Caco-2 (cell line): Measurements from ENCODE around the gene DAB2IP. TPM values are rescaled to one million over a fixed set of nuclear protein-coding genes. Genes with fewer than 3 reads are reported as not detected.

Source experiments
- BruUV-seq: library from RNA; stranded (reverse); fragments of 400-500 nt; replicated peaks from 2 replicates; lab custom pipeline; 2021; lab: Mats Ljungman, UMichigan
- CTCF ChIA-PET: fragments of 300-600 bp; sonication (Branson Sonifier 250); formaldehyde crosslinking; loops from one replicate; lab custom pipeline; 2022; ENCODE audit warnings: antibody characterized with exemption; lab: Charles Lee
- POLR2A ChIA-PET: fragments of 300-600 bp; sonication (Branson Sonifier 250); formaldehyde crosslinking; loops from one replicate; lab custom pipeline; 2022; ENCODE audit warnings: antibody characterized with exemption; lab: Charles Lee
- DNase-seq, 2 experiments: peaks; one replicate each; pipeline versions ENCODE4 v3.0.0 to v3.0.0-alpha.2; 2020 to 2022
- H3K27me3 ChIP-seq: replicated peaks from 2 replicates; pipeline ENCODE4 v1.6.0; 2011; ENCODE audit warnings: low read length; ENCODE audit not compliant: control insufficient read depth, insufficient read depth
- H3K36me3 ChIP-seq: 2 replicates; pipeline ENCODE4 v1.5.1; 2011; ENCODE audit warnings: low read length; ENCODE audit not compliant: control insufficient read depth, insufficient read depth
- H3K4me1 ChIP-seq: fragments of 250-450 bp; sonication (Bioruptor Pico); 2 replicates; pipeline ENCODE4 v1.5.1; 2020; ENCODE audit warnings: mild to moderate bottlenecking
- H3K4me3 ChIP-seq: 2 replicates; pipeline ENCODE4 v1.5.1; 2011; ENCODE audit warnings: low read depth, mild to moderate bottlenecking, control low read depth, low read length
- H3K9me3 ChIP-seq: fragments of 250-450 bp; sonication (Bioruptor Pico); 2 replicates; pipeline ENCODE4 v1.5.1; 2020; ENCODE audit warnings: mild to moderate bottlenecking, moderate library complexity
- H3K27ac Mint-ChIP-seq: one replicate; pipeline ENCODE4 v1.8.0; 2022; ENCODE audit warnings: mixed read lengths; ENCODE audit not compliant: unreplicated experiment
- H3K27me3 Mint-ChIP-seq: one replicate; pipeline ENCODE4 v1.8.0; 2022; ENCODE audit warnings: mixed read lengths; ENCODE audit not compliant: insufficient read depth, unreplicated experiment
- H3K36me3 Mint-ChIP-seq: one replicate; pipeline ENCODE4 v1.8.0; 2022; ENCODE audit warnings: mild to moderate bottlenecking, mixed read lengths; ENCODE audit not compliant: insufficient read depth, unreplicated experiment
- H3K4me1 Mint-ChIP-seq: one replicate; pipeline ENCODE4 v1.8.0; 2022; ENCODE audit warnings: low read depth, mixed read lengths; ENCODE audit not compliant: unreplicated experiment
- H3K4me3 Mint-ChIP-seq: one replicate; pipeline ENCODE4 v1.8.0; 2022; ENCODE audit warnings: mild to moderate bottlenecking, moderate library complexity, mixed read lengths; ENCODE audit not compliant: unreplicated experiment
- H3K9me3 Mint-ChIP-seq: one replicate; pipeline ENCODE4 v1.8.0; 2022; ENCODE audit warnings: mixed read lengths; ENCODE audit not compliant: unreplicated experiment
- CTCF ChIP-seq, 2 experiments: fragments of 200-600 bp in 1 of 2; IDR thresholded peaks; 1 replicate in 1 of 2; 2 replicates in 1 of 2; pipeline versions ENCODE4 v1.5.1 to v1.8.0; 2011 to 2022; ENCODE audit warnings: antibody characterized with exemption in 1 of 2, control low read depth in 1 of 2, inconsistent platforms in 1 of 2, low read depth in 1 of 2, low read length in 1 of 2, mild to moderate bottlenecking in 1 of 2, moderate library complexity in 1 of 2; ENCODE audit not compliant: insufficient read depth in 1 of 2, severe bottlenecking in 1 of 2, unreplicated experiment in 1 of 2
- intact Hi-C: fragments of 100-400 bp; cut with micrococcal nuclease; formaldehyde crosslinking; loops from one replicate; pipeline ENCODE4 v1.10.0; 2022; ENCODE audit not compliant: unreplicated experiment
- total RNA-seq: library from RNA; stranded (reverse); gene quantifications from 2 replicates; pipeline ENCODE4 v1.2.3, GENCODE V29; 2022

The DAB2IP gene
- total RNA-seq, 1 experiment from 2014 or later: 26.0 TPM

- no peak for DNase-seq
- Histone ChIP-seq H3K27me3 (no peaks in the 10 kb centered on the region), H3K4me3 (no peak overlapping the region), H3K36me3 (no peaks in the 10 kb centered on the region), H3K9me3 (no peaks in the 10 kb centered on the region), H3K4me1 (peaks cover 4% of the 10 kb centered on the region; the same call in 1 of the 2 replicates)
- Mint-ChIP-seq H3K9me3 (no peaks in the 10 kb centered on the region), H3K4me1 (no peaks in the 10 kb centered on the region), H3K4me3 (no peak overlapping the region), H3K27me3 (no peaks in the 10 kb centered on the region), H3K27ac (no peak overlapping the region), H3K36me3 (no peaks in the 10 kb centered on the region)
- no TSS peak for BruUV-seq
- POLR2A ChIA-PET: no interaction called here
- CTCF ChIA-PET: interaction anchor here (0.6 kb wide), 2 partner anchors 239 to 354 kb away, joined by 3 to 6 read pairs; no protein-coding TSS in a partner anchor
- TF ChIP-seq CTCF (IDR thresholded peaks at IDR 0.05; ENCODE audit: insufficient read depth in 1 of 2, low read depth in 1 of 2, low read length in 1 of 2, severe bottlenecking in 1 of 2, unreplicated experiment in 1 of 2): no peak
- intact Hi-C loops: no loop called here
Observed at GRCh38 chr9:121815084-121815483, 163.7 kb downstream of the DAB2IP start.

GRCh38 chr9:121815546-121816448 lies 164.4 kb downstream of the DAB2IP start:
- no peak for DNase-seq
- no peaks in the 10 kb centered on the region for H3K36me3 Mint-ChIP-seq
- H3K9me3 ChIP-seq: no peaks in the 10 kb centered on the region
- intact Hi-C loops: no loop called here
- H3K27ac Mint-ChIP-seq: no peak overlapping the region
- H3K4me1 Mint-ChIP-seq: no peaks in the 10 kb centered on the region
- POLR2A ChIA-PET: no interaction called here
- H3K27me3 ChIP-seq: no peaks in the 10 kb centered on the region
- H3K4me3 Mint-ChIP-seq: no peak overlapping the region
- H3K4me3 ChIP-seq: no peak overlapping the region
- no peaks in the 10 kb centered on the region for H3K9me3 Mint-ChIP-seq
- TF ChIP-seq CTCF (IDR thresholded peaks at IDR 0.05; ENCODE audit: insufficient read depth in 1 of 2, low read depth in 1 of 2, low read length in 1 of 2, severe bottlenecking in 1 of 2, unreplicated experiment in 1 of 2): no peak
- peaks cover 4% of the 10 kb centered on the region; the same call in 1 of the 2 replicates for H3K4me1 ChIP-seq
- BruUV-seq: no TSS peak
- H3K36me3 ChIP-seq: no peaks in the 10 kb centered on the region
- CTCF ChIA-PET: interaction anchor here (0.6 kb wide), 1 partner anchor 355 kb away, joined by 3 read pairs; no protein-coding TSS in a partner anchor
- no peaks in the 10 kb centered on the region for H3K27me3 Mint-ChIP-seq

- Mint-ChIP-seq H3K4me1 (no peaks in the 10 kb centered on the region), H3K27ac (no peak overlapping the region), H3K4me3 (no peak overlapping the region), H3K36me3 (no peaks in the 10 kb centered on the region), H3K27me3 (no peaks in the 10 kb centered on the region), H3K9me3 (no peaks in the 10 kb centered on the region)
- Histone ChIP-seq H3K4me3 (no peak overlapping the region), H3K27me3 (no peaks in the 10 kb centered on the region), H3K9me3 (no peaks in the 10 kb centered on the region), H3K4me1 (peaks cover 4% of the 10 kb centered on the region; the same call in 1 of the 2 replicates), H3K36me3 (no peaks in the 10 kb centered on the region)
- no TSS peak for BruUV-seq
- intact Hi-C loops: no loop called here
- no peak for TF ChIP-seq CTCF (IDR thresholded peaks at IDR 0.05; ENCODE audit: insufficient read depth in 1 of 2, low read depth in 1 of 2, low read length in 1 of 2, severe bottlenecking in 1 of 2, unreplicated experiment in 1 of 2)
- no peak for DNase-seq
- ChIA-PET POLR2A (no interaction called here), CTCF (no interaction called here)
Observed at GRCh38 chr9:121816449-121816817, 165.0 kb downstream of the DAB2IP start.
